Activated CD4-positive, alpha-beta T cell treated with anti-CD3 and anti-CD28 coated beads, Interleukin-2, amount 50 U/mL, for 48 hours (primary cell): Measurements from ENCODE around the gene MYH8.

ENCODE experiments used
- DNase-seq, 2 experiments: peaks; one replicate each; pipeline ENCODE4 v3.0.0-alpha.2; 2020

MYH8 gene

GRCh38 chr17:10421900-10422542 lies at the start of gene MYH8:
TSS of gene MYH8 (minus strand) at chr17:10421950. CDS start at chr17:10420227, 1,723 bp downstream.
- DNase-seq, result no peak

DNA sequence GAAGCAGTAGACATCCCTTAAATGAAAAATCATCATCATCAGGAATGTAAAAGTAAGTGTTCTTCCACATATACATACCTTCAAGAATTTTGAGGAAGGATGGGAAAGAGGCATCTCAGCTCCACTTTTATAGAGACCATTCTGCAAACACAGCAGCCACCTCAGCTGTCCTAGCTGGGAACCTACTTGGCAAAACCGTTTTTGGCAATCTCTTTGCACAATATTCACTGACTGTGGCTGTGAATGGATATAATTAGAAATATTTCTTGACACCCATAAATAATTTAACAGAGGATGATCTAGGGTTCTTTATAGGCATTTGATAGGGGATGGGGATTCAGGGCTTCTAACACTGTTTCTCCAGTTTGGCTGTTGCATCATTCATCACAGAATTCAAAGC lies 47.7 kb upstream of the MYH8 start, which contains the start of gene MYH4:
TSS of gene MYH4 (minus strand) at position 101 of the 400 bp plus-strand sequence. CDS start 2,814 bp downstream, outside the sequence.
- no peak for DNase-seq

GRCh38 chr17:10463402-10463801 lies 41.7 kb upstream of the MYH8 start:
- DNase-seq, result no peak

GRCh38 chr17:10460062-10460461 lies 38.3 kb upstream of the MYH8 start:
- DNase-seq, result no peak

- DNase-seq, result no peak
Observed at GRCh38 chr17:10458701-10459100, 37.0 kb upstream of the MYH8 start.

DNA sequence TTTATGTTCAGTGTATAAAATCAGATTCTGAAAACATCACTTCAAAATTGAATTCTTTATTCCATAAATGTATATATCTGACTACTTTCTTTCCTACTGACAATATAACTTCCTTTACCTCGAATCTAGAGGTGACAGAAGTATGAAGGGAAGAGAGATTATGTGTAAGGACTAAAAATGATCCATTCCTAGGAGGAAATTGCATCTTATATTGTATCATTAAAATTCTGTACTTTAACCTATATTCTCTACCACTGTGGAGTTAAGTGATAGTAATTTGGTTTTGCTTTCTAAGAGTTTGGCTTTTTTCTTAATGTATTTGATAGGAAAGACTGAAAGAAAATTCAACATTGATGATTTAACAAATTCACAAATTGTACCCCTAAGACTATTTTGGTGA lies 36.2 kb upstream of the MYH8 start:
- no peak for DNase-seq

GRCh38 chr17:10447026-10447931 lies 25.5 kb upstream of the MYH8 start:
- no peak for DNase-seq

GRCh38 chr17:10439816-10440215 lies 18.1 kb upstream of the MYH8 start:
- DNase-seq, result no peak

DNA sequence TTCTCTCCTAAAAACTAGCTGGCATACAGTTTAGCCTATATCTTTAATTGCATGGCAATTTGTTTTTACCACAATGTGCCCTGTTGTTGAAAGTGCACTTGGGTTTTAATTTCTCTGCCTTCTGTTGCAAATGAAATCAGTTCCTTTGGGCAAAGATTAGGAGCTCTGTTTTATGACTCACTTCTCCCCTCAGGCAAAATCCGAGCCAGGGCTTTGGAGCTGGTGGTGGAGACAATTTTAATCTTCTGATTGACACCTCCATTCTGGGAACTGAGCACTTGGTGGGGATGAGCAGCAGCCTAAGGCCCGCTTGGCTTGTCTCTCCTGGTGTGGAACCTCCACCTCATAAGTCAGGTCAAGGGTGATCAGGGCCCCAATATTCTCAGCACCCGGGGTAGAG lies 13.3 kb upstream of the MYH8 start:
- no peak for DNase-seq

- no peak for DNase-seq
Observed at GRCh38 chr17:10429421-10430045, 7.8 kb upstream of the MYH8 start.

GRCh38 chr17:10428781-10429180 lies 7.0 kb upstream of the MYH8 start:
- no peak for DNase-seq

- DNase-seq, result no peak
Observed at GRCh38 chr17:10421211-10421610, 539 bp downstream of the MYH8 start.

- no peak for DNase-seq
Observed at GRCh38 chr17:10420811-10421210, 939 bp downstream of the MYH8 start.

DNA sequence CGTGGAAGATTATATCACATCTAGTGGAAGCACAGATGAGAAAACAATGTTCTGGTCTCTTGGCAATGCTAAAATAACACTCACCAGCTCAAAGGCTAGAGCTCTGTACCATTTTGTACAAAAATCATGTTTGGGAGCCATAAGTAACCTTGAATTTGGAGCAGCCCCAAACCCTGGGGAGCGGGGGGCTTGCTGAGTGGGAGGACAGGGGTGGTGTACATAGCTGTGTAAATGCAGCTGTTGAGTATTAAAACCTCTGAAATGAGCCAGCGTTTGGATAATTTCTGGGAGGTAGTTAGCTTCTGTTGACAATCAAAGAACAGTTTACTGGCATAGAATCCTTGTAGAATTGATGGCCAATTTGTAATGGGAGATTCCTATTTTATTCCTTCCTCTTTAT lies 4.3 kb downstream of the MYH8 start:
- no peak for DNase-seq

GRCh38 chr17:10415161-10415560 lies 6.6 kb downstream of the MYH8 start:
- no peak for DNase-seq

- DNase-seq, result no peak
Observed at GRCh38 chr17:10403589-10403988, 18.2 kb downstream of the MYH8 start.

DNA sequence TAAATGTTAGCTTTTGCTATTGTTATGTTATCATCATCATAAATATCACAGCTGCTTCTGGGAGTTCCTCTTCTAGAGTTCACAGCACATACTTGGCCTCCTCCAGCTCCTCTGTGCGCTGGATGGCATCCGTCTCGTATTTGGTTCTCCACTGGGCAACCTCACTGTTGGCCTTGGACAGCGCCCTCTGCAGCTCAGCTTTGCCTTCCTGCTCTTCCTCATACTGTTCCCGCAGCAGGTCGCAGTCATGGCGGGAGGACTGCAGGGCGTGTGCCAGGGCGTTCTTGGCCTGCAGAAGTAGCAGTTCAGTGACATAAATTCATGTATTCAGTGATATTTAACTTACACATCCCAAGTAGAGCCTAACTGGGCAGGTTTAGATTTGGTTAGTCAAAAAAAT lies 23.4 kb downstream of the MYH8 start:
- no peak for DNase-seq

- no peak for DNase-seq
Observed at GRCh38 chr17:10396524-10397163, 25.1 kb downstream of the MYH8 start.

- DNase-seq, result no peak
Observed at GRCh38 chr17:10394201-10394887, 27.4 kb downstream of the MYH8 start.

DNA sequence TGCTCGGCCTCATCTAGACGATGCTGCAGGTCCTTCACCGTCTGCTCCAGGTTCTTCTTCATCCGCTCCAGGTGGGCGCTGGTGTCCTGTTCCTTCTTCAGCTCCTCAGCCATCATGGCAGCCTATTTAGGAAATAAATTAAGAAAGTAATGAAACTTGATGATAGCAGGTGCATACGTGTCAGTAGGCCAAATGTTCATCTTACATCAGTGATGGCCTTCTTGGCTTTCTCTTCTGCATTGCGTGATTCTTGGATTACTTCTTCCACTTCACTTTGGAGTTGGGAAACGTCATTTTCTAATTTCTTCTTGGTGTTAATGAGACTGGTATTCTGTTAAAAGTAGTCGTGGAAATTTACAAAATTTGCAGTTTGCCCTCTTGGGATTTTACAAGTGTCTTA lies 28.9 kb downstream of the MYH8 start:
- DNase-seq, result no peak

DNA sequence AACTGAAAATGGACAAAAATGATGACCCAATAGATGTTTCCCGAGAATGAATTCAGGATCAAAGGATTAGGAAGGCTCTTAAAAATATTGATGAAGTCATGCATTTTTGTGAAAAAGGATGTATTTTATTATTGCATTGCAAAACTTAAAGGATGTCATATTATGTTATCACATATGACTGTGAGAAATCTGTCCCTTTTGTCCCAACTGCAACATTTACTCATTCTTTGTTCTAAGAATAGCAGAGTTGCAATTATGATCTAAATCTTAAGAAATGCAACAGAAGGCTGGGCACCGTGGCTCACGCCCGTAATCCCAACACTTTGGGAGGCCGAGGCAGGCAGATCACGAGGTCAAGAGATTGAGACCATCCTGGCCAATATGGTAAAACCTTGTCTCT lies 35.9 kb downstream of the MYH8 start:
- DNase-seq, result no peak

GRCh38 chr17:10384175-10384574 lies 37.6 kb downstream of the MYH8 start:
- no peak for DNase-seq
